Measurements from ENCODE around the gene CHTF18.

CHTF18 gene

GRCh38 chr16:844638-845350 lies 56.4 kb downstream of the CHTF18 start:
- DNase-seq (ENCODE audit: low spot score): no peak
- no peak for FAIRE-seq

DNA sequence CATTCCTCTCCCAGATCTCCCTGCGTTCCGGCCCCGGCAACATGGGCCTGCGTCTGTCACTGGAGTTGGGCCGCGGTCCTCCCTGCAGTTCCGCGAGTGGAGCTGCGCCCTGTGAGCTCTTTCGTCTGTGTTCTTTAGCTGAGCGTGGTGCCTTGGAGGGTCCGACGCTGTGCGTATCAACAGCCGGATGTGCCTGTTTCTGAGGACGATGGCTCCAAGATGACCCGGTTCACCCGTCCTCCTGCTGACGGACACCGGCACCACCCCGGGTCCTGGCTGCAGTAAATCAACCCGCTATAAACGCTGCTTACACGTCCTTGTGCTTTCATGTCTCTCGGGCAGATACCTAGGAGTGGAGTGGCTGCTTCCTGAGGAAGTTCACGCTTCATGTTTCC lies 56.9 kb downstream of the CHTF18 start:
- DNase-seq (ENCODE audit: low spot score) (no peak), FAIRE-seq (no peak)

DNA sequence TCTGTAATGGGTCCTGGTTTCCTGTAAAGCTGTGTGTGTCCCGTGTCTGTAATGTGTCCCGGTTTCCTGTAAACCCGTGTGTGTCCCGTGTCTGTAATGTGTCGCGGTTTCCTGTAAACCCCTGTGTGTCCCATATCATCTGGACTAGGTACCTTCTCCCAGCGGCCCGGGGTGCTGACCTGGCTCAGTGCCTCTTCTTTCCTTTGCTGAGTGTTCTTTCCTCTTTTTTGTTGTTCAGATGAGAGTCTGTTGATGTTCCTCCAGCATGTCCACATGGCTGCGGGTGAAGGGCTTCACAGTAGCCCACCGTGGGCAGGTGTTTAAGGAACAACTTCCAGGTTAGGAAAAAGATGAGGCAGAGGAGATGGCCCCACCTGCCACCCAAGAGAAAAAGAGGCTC lies 58.7 kb downstream of the CHTF18 start:
- DNase-seq (ENCODE audit: low spot score): no peak
- no peak for FAIRE-seq
